Measurements from ENCODE around the gene ONECUT3.
"Not testable (repeated sequence)": the region's sequence is repeated elsewhere in the genome, so short reads cannot be mapped to it uniquely, and the experiment has no call there.

The ONECUT3 gene

GRCh38 chr19:1790054-1790792, 36.9 kb downstream of the ONECUT3 start:
- TF ChIP-seq, protein P1, sequence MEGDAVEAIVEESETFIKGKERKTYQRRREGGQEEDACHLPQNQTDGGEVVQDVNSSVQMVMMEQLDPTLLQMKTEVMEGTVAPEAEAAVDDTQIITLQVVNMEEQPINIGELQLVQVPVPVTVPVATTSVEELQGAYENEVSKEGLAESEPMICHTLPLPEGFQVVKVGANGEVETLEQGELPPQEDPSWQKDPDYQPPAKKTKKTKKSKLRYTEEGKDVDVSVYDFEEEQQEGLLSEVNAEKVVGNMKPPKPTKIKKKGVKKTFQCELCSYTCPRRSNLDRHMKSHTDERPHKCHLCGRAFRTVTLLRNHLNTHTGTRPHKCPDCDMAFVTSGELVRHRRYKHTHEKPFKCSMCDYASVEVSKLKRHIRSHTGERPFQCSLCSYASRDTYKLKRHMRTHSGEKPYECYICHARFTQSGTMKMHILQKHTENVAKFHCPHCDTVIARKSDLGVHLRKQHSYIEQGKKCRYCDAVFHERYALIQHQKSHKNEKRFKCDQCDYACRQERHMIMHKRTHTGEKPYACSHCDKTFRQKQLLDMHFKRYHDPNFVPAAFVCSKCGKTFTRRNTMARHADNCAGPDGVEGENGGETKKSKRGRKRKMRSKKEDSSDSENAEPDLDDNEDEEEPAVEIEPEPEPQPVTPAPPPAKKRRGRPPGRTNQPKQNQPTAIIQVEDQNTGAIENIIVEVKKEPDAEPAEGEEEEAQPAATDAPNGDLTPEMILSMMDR (IDR thresholded peaks at IDR 0.05): no peak
- no peak for DNase-seq
- H3K4me1 Mint-ChIP-seq: no peaks in the 10 kb centered on the region
- H3K9me3 Mint-ChIP-seq: no peaks in the 10 kb centered on the region
- H3K36me3 Mint-ChIP-seq (ENCODE audit: low read depth): no peaks in the 10 kb centered on the region
- H3K4me3 Mint-ChIP-seq: no peak overlapping the region
- peaks cover 78% of the 10 kb centered on the region for H3K27me3 Mint-ChIP-seq (ENCODE audit: low read depth, poor library complexity)
- no peak overlapping the region for H3K27ac Mint-ChIP-seq

GRCh38 chr19:1791879-1792278, 38.6 kb downstream of the ONECUT3 start:
- no peaks in the 10 kb centered on the region for H3K36me3 Mint-ChIP-seq (ENCODE audit: low read depth)
- no peak for DNase-seq
- no peaks in the 10 kb centered on the region for H3K9me3 Mint-ChIP-seq
- peaks cover 4% of the 10 kb centered on the region for H3K4me1 Mint-ChIP-seq
- TF ChIP-seq, protein P1 (IDR thresholded peaks at IDR 0.05): no peak
- no peak overlapping the region for H3K4me3 Mint-ChIP-seq
- peaks cover 64% of the 10 kb centered on the region for H3K27me3 Mint-ChIP-seq (ENCODE audit: low read depth, poor library complexity)
- H3K27ac Mint-ChIP-seq: no peak overlapping the region

- TF ChIP-seq, protein P1 (IDR thresholded peaks at IDR 0.05): no peak
- Mint-ChIP-seq H3K27ac (no peak overlapping the region), H3K4me1 (peaks cover 4% of the 10 kb centered on the region), H3K36me3 (ENCODE audit: low read depth) (no peaks in the 10 kb centered on the region), H3K4me3 (no peak overlapping the region), H3K27me3 (ENCODE audit: low read depth, poor library complexity) (peaks cover 45% of the 10 kb centered on the region), H3K9me3 (no peaks in the 10 kb centered on the region)
- no peak for DNase-seq
Observed at GRCh38 chr19:1794424-1795172, 41.3 kb downstream of the ONECUT3 start.

GRCh38 chr19:1796395-1797142, 43.3 kb downstream of the ONECUT3 start:
- H3K27me3 Mint-ChIP-seq (ENCODE audit: low read depth, poor library complexity): peaks cover 38% of the 10 kb centered on the region
- TF ChIP-seq, protein P1 (IDR thresholded peaks at IDR 0.05): no peak
- H3K4me3 Mint-ChIP-seq: no peak overlapping the region
- H3K4me1 Mint-ChIP-seq: peaks cover 8% of the 10 kb centered on the region
- H3K27ac Mint-ChIP-seq: no peak overlapping the region
- DNase-seq: no peak
- H3K9me3 Mint-ChIP-seq: no peaks in the 10 kb centered on the region
- peaks cover 5% of the 10 kb centered on the region for H3K36me3 Mint-ChIP-seq (ENCODE audit: low read depth)

DNA sequence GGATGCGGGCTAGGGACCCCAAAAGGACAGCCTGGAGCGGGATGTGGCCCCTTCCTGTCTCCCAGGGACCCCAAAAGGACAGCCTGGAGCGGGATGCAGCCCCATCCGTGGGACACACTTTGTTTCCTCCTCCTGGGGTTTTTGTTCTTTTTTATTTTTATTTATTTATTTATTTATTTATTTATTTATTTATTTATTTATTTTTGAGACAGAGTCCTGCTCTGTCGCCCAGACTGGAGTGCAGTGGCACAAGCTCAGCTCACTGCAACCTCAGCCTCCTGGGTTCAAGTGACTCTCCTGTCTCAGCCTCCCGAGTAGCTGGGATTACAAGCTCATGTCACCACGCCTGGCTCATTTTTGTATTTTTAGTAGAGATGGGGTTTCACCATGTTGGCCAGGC, 44.0 kb downstream of the ONECUT3 start:
- not testable (repeated sequence) for H3K36me3 Mint-ChIP-seq (ENCODE audit: low read depth); H3K4me1 Mint-ChIP-seq; H3K27ac Mint-ChIP-seq; DNase-seq; H3K4me3 Mint-ChIP-seq; H3K9me3 Mint-ChIP-seq
- peaks cover 31% of the 10 kb centered on the region for H3K27me3 Mint-ChIP-seq (ENCODE audit: low read depth, poor library complexity)

GRCh38 chr19:1799695-1800342, 46.5 kb downstream of the ONECUT3 start:
- Mint-ChIP-seq H3K27ac (no peak overlapping the region), H3K27me3 (ENCODE audit: low read depth, poor library complexity) (peaks cover 21% of the 10 kb centered on the region), H3K4me1 (peaks cover 8% of the 10 kb centered on the region), H3K36me3 (ENCODE audit: low read depth) (peaks cover 5% of the 10 kb centered on the region), H3K4me3 (no peak overlapping the region), H3K9me3 (no peaks in the 10 kb centered on the region)
- TF ChIP-seq, protein P1 (IDR thresholded peaks at IDR 0.05): no peak
- DNase-seq: no peak

Data from nephron progenitor cell (in vitro differentiated cells).